GM15510 (cell line): ENCODE results near the gene TMX1.
A peak's percentile ranks its signal among the peaks of the same experiment; 100 is the strongest.

Source experiments
- POLR2A ChIP-seq: IDR thresholded peaks from 3 replicates; pipeline ENCODE4 v1.6.1; 2011; ENCODE audit warnings: borderline replicate concordance; ENCODE audit not compliant: insufficient read length; ENCODE audit errors: extremely low read depth

Gene TMX1

GRCh38 chr14:51239813-51240803, at the start of gene TMX1:
Gene TMX1 (plus strand): TSS chr14:51240247. CDS start chr14:51240293, 46 bp downstream.
- peak; percentile 98 for TF ChIP-seq POLR2A

GRCh38 chr14:51201890-51202289, 38.2 kb upstream of the TMX1 start:
- no peak for TF ChIP-seq POLR2A

- no peak for TF ChIP-seq POLR2A
Measured at GRCh38 chr14:51202914-51203665, 37.0 kb upstream of the TMX1 start.

- no peak for TF ChIP-seq POLR2A
Measured at GRCh38 chr14:51203881-51204280, 36.2 kb upstream of the TMX1 start.

- TF ChIP-seq POLR2A = no peak
Measured at GRCh38 chr14:51205486-51205885, 34.6 kb upstream of the TMX1 start.

GRCh38 chr14:51206462-51206861, 33.6 kb upstream of the TMX1 start:
- no peak for TF ChIP-seq POLR2A

GRCh38 chr14:51207621-51208020, 32.4 kb upstream of the TMX1 start:
- TF ChIP-seq POLR2A = no peak

- TF ChIP-seq POLR2A = no peak
Measured at GRCh38 chr14:51208982-51209381, 31.1 kb upstream of the TMX1 start.

GRCh38 chr14:51209457-51209856, 30.6 kb upstream of the TMX1 start:
- no peak for TF ChIP-seq POLR2A

- no peak for TF ChIP-seq POLR2A
Measured at GRCh38 chr14:51210594-51210993, 29.5 kb upstream of the TMX1 start.

GRCh38 chr14:51211149-51211548, 28.9 kb upstream of the TMX1 start:
- no peak for TF ChIP-seq POLR2A

GRCh38 chr14:51216602-51217001, 23.4 kb upstream of the TMX1 start:
- no peak for TF ChIP-seq POLR2A

- TF ChIP-seq POLR2A = no peak
Measured at GRCh38 chr14:51219473-51220448, 20.3 kb upstream of the TMX1 start.

- no peak for TF ChIP-seq POLR2A
Measured at GRCh38 chr14:51224551-51224950, 15.5 kb upstream of the TMX1 start.
